H1 (cell line): Measurements from ENCODE around the gene PI4KB. TPM values are rescaled to one million over a fixed set of nuclear protein-coding genes. Genes with fewer than 3 reads are reported as not detected.

Experiments used
- KDM4A ChIP-seq: IDR thresholded peaks from one replicate; pipeline ENCODE4 v1.7.1; 2012; ENCODE audit warnings: low read depth, mild to moderate bottlenecking, moderate library complexity, low read length, inconsistent platforms; ENCODE audit not compliant: severe bottlenecking
- MAFK ChIP-seq: IDR thresholded peaks from 2 replicates; pipeline ENCODE4 v1.6.1; 2012; ENCODE audit warnings: low read depth, mild to moderate bottlenecking, improper control_type of control experiment, low read length
- RNF2 ChIP-seq: fragments of 200-900, 300-1000 bp; sonication (generic); IDR thresholded peaks from 2 replicates; pipeline ENCODE4 v1.7.1; 2016; ENCODE audit warnings: borderline replicate concordance, low read depth, mild to moderate bottlenecking, antibody characterized with exemption, low read length; ENCODE audit not compliant: poor library complexity, severe bottlenecking; ENCODE audit errors: missing control alignments
- SP2 ChIP-seq: IDR thresholded peaks from 2 replicates; pipeline ENCODE4 v1.6.1; 2012; ENCODE audit warnings: mild to moderate bottlenecking, low read length, inconsistent platforms
- polyA plus RNA-seq, 7 experiments: library from polyadenylated mRNA; depleted of rRNA in 3 of 7; stranded (reverse) in 5 of 7; unstranded in 2 of 7; fragments of >200 nt in 5 of 7; fragments of 200-250 nt in 2 of 7; gene quantifications; 1 replicate in 5 of 7; 2 replicates in 1 of 7; 4 replicates in 1 of 7; pipeline versions ENCODE4 v1.2.1 to v1.2.3, GENCODE V29; 2011 to 2013; ENCODE audit warnings: missing spikeins in 2 of 7, mixed read lengths in 2 of 7
- total RNA-seq: library from RNA; stranded (reverse); fragmentation: NEBNext Ultra II Directional; extraction: Animal tissue kit (Norgen Biotek cat#: 25700); gene quantifications from 2 replicates; pipeline ENCODE4 v1.2.1, GENCODE V29; 2021

PI4KB gene
- total and polyA plus RNA-seq, 2 of the 8 experiments (the other 6 are each of a cell fraction or from before 2014, with no cell fraction given) = 30.1 to 37.1 TPM

- TF ChIP-seq RNF2 (no peak), MAFK (no peak), KDM4A (no peak), SP2 (no peak)
- TF ChIP-seq, all 59 proteins: peak for 0
These were observed 40.4 kb downstream of the PI4KB start (continued) for GRCh38 chr1:151286619-151287340.
